Brain pericyte (primary cell): Measurements from ENCODE around the gene SKI.

Source experiments
- DNase-seq: peaks from one replicate; pipeline ENCODE4 v3.0.0-alpha.2; 2012; ENCODE audit warnings: low read depth, low spot score

The SKI gene

DNA sequence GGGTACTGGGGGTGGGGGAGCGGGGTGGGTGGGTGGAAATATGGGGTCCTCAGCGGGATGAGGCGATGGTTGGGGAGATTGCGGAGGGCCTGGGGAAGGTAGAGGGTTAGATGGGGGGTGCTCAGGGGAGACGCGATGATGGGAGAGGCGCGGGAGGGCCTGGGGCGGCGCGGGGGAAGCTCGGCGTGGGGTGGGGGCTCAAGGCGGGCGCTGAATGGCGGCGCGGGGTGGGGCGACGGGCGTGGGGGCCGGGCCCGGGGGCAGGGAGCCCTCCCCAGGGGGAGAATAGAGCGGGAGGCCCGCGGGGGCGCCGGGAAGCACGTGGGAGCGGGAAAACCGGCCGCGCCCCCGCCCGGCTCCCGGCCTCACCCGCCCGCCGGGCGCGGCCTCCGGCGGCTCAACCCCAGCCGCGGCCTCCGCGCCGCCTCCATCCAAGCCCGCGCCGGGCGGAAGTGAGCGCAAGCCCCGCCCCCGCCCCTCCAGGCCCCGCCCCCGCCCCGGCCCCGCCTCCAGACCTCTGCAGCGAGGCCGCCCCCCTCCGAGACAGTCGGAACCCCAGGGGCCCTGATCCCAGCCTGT, 33.7 kb upstream of the SKI start, which contains the start of gene FAAP20:
TSS of gene FAAP20 (minus strand) at position 454 of the 579 bp plus-strand sequence. CDS start at position 431, 23 bp downstream.
- DNase-seq: no peak

DNA sequence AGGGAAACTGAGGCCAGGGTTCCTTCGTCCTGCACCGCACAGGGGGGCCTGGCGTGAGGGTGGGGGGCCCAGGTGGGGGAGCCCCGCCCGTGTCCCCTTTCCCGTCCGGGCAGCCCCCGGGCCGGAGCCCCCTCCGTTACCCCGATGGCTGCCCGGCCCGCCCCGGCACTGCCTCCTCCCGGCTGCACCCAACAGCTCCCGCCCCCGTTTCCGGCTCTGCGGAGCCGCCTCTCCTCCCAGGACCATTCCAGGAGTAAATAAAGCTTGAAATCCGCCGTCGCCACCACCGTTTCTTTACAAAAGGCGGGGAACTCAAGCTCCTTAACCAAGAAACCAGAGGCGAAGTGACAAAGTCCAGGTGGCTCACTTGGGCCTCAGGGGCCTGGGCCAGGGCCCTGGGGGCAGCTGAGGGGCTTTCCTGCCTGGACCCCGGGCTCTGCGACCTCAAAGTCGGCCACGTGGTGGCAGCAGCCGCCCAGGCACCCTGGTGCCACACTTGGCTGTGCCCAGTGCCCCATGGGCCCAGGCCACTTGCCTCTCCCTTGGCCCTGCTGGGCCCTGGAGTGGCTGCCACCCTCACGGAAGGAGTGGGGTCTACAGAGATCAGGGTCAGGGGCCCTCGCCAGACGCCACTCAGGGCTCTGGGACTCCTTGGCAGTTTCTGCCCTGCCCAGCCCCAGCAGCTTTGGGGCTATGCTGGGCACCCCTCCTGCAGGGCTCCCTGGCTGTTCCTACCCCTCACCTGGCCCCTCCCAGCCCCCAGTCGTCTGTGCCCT, 33.0 kb upstream of the SKI start:
- DNase-seq: peak; percentile 59

DNA sequence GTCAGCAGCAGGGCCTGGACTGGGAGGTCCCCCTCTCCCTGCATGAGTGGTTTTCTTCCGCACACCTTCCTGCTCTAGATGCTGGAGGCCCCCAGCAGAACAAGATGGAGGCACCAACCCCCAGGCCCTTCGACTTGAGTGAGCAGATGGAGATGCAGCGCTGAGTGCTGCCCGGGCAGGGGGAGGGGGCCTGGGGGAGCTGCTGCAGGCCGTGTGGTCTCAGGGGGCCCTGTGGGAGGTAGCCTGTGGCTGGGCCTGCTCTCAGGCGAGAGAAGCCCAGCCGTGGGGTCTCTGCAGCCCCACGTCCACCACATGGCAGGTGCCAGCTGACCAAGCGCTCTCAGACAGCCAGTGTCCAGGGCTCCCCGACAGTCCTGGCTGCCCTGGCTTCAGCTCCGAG, 32.3 kb upstream of the SKI start:
- DNase-seq: no peak

DNA sequence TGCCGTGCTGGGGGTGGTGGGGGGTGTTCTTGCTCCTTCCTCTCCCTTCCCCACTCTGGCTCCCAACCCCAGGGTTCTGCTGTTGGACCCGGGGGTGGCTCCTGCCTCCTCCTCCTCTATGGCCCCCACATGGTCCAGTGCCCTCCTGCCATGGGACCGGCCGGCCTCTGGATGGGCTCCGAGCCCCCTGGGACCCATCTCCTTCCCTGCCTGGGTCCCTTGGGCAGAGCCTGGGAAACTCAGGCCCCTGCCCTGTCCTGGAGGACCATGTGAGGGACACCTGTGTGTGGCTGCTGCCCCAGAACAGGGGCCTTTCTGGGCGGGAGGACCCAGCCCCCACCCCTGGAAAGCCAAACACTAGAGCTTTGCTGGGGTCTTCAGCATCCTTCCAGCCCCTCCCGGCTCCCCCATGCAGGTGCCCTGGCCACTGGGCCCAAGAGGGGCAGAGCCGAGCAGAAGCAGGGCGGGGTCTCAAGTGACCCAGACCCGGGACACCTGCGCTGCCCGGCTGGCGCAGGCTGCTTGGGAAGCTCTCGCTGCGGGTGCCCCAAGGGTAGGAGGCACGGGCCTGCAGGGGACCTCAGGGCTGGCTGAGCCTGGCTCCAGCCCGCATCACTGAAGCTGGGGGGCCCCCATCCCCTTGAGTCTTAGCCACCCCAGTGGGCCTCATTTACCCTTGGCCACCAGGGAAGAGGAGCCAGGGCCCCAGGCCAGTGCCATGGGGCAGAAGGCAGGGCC, 31.0 kb upstream of the SKI start:
- DNase-seq: no peak

DNA sequence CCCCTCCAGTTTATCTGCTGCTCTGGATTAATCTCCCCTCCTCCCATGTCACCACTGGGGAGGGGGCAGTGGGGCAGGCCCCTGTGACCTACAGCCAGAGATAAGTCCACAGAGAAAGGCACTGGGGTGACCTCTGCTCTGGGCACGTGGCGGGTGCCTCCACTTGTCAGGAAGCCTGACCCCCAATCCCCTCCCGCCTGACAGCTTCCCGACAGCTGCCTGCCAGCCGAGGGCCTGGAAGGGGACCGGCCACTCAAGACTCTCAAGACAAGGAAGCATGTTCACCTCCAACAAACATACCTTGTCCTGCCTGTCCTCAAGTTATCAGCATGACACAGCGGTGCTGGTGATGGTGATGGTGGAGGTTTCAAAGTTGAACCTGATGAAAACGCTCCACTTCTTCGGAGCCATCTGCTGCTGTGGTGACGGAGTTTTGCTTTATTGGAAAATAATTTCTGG, 30.4 kb upstream of the SKI start:
- DNase-seq: no peak

- no peak for DNase-seq
Measured at GRCh38 chr1:2198571-2198970, 29.5 kb upstream of the SKI start.

DNA sequence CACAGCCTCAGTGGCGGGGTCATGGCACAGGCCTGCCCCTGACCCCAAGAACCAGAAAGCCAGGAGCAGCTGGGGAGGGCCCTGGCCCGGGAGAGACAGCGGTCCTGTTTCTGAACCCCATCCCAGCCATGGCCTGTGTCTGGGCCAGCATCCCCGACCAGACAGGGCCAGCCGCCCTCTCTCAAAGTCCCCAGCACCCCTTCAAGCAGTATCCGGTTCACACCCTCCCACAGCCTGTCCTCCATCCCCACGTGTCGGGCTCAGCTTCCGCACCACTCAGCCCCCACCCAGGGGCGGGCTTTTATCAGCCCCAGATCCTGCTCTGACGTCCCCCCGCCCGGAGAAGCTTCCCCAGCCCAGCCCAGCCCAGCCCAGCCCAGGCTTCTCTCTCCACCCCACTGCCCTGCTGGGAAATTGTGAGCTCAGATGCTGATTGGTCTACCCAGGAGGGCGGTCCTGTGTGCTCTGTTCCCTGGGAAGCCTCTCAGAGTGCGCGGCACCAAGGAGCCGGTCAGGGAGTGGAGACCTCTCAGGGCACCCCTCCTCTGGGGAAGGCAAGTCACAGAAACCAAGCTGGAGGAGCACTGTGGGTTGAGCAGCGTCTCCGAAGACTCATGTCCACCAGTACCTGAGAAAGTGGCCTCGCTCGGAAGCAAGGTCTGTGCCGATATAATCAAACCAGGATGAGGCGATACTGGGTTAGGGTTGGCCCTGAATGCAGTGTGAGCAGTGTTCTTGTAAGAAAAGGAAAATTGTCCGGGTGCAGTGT, 28.9 kb upstream of the SKI start:
- no peak for DNase-seq

DNA sequence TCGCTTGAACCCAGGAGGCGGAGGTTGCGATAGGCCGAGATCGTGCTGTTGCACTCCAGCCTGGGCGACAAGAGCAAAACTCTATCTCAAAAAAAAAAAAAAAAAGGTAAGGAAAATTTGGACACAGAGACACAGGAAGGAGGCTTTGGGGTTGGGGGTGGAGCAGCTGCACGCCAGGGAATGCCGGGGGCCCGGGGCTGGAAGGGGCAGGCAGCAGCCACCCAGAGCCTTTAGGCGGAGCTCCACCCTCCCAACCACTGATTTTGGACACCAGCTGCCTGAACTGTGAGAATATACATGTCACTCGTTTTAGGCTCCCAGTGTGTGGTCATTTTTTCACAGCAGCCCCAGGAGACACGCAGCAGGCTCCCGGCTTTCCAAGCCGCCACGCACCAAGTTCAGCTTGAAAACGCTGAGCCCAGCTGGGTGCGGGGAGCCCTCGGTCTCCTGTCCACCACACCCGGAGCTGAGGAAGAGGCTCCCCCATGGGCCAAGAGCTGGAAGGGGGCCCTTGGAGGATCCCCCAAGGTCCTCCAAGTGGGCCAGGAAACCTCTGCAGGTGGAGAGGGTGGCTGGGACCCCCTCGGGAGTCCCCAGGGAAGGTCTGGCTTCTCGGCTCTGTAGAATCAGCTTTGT, 27.7 kb upstream of the SKI start:
- DNase-seq: no peak

GRCh38 chr1:2201062-2201461, 27.1 kb upstream of the SKI start:
- no peak for DNase-seq

DNA sequence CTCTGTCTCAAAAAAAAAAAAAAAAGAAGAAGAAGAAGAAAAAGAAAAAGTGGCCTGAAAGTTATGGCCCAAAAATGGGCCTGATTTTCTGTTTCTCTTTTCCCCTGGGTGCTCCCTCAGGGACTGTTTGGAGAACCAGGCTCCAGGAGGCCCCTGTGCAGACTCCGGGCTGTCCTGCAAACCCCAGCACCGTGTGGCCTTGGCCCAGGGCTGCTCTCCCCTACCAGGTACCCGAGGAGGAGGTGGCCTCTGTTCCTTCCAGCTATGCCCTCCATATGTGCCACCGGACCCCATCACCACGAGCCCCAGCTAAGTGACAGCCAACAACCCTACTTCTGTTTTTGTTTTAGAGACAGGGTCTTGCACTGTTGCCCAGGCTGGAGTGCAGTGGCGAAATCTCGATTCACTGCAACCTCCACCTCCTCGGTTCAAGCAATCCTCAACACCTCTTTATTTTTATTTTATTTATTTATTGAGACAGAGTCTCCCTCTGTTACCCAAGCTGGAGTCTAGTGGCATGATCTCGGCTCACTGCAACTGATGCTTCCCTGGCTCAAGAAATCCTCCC, 26.0 kb upstream of the SKI start:
- no peak for DNase-seq

- no peak for DNase-seq
Measured at GRCh38 chr1:2202843-2203601, 25.1 kb upstream of the SKI start.

GRCh38 chr1:2203671-2204414, 24.3 kb upstream of the SKI start:
- no peak for DNase-seq

GRCh38 chr1:2204415-2205190, 23.5 kb upstream of the SKI start:
- no peak for DNase-seq

DNA sequence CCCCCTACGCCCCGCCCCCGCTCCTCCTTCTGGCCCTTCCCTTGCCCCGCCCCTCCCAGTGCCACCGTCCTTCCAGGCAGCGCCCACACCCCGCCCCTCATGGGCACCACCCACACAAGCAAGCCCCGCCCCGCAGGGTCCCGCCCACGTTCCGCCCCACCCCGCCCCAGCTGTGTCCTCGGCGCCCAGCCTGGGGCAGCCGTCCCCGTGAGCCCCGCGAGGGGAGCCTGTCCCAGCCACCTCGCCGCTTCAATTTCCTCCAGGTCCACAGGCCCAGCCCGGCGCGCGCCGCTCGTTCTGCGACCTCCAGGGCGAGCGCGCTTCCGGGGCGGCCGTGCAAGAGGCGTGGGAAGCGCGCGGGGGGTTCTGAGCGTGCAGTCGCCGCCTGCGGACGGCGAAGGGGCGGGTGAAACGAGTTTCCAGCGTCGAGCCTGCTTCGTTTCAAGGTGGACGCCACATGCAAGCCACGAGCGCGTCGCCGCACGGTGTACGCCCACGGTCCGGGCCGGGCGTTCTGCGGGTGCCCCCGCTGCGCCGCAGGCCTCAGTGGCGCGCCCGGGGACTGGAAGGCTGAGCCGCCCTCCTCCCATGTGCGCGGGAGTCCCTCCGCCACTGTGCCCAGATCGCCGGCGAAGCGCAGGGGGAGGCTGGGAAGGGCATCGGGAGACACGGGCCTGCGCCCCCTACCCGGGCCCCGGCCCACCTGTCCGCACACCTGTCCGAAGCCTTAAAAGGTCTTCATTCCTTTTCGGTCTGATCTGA, 22.7 kb upstream of the SKI start:
- no peak for DNase-seq

- no peak for DNase-seq
Measured at GRCh38 chr1:2206813-2207487, 21.2 kb upstream of the SKI start.

GRCh38 chr1:2208309-2209239, 19.5 kb upstream of the SKI start:
- DNase-seq: peak; percentile 84
